PC-9 (cell line): Measurements from ENCODE around the gene SDHA. TPM values are rescaled to one million over a fixed set of nuclear protein-coding genes. Genes with fewer than 3 reads are reported as not detected.

Experiments used
- BruUV-seq: library from RNA; stranded (reverse); fragments of 400-500 nt; replicated peaks from 2 replicates; lab custom pipeline; 2021; lab: Mats Ljungman, UMichigan
- CTCF ChIA-PET: fragments of 300-600 bp; sonication (Branson Sonifier 250); formaldehyde crosslinking; loops from one replicate; lab custom pipeline; 2022; ENCODE audit warnings: antibody characterized with exemption; lab: Charles Lee
- POLR2A ChIA-PET: fragments of 300-600 bp; sonication (Branson Sonifier 250); formaldehyde crosslinking; loops from one replicate; lab custom pipeline; 2022; ENCODE audit warnings: antibody characterized with exemption; ENCODE audit not compliant: unreplicated experiment; lab: Charles Lee
- DNase-seq, 2 experiments: peaks; one replicate each; pipeline versions ENCODE4 v3.0.0 to v3.0.0-alpha.2; 2015 to 2022; ENCODE audit warnings: mixed read lengths in 1 of 2
- H2AFZ ChIP-seq: fragments of 200-600 bp; sonication (generic); 2 replicates; pipeline ENCODE4 v1.8.1; 2017; ENCODE audit warnings: antibody characterized with exemption
- H3F3A ChIP-seq: fragments of 200-600 bp; sonication (generic); 2 replicates; pipeline ENCODE4 v1.8.1; 2017; ENCODE audit warnings: antibody characterized with exemption, mild to moderate bottlenecking, low read depth; ENCODE audit not compliant: insufficient read depth
- H3K27ac ChIP-seq: fragments of 200-600 bp; sonication (generic); 2 replicates; pipeline ENCODE4 v1.6.1; 2016; ENCODE audit warnings: mixed run types
- H3K27me3 ChIP-seq: fragments of 200-600 bp; sonication (generic); 2 replicates; pipeline ENCODE4 v1.6.1; 2016; ENCODE audit warnings: low read depth, mixed run types; ENCODE audit not compliant: insufficient read depth
- H3K36me3 ChIP-seq: fragments of 200-600 bp; sonication (generic); 2 replicates; pipeline ENCODE4 v1.6.1; 2016; ENCODE audit warnings: low read depth, mixed run types
- H3K4me1 ChIP-seq: fragments of 200-600 bp; sonication (generic); replicated peaks from 2 replicates; pipeline ENCODE4 v1.6.1; 2016; ENCODE audit warnings: mixed run types; ENCODE audit not compliant: insufficient read depth
- H3K4me2 ChIP-seq: fragments of 200-600 bp; sonication (generic); 2 replicates; pipeline ENCODE4 v1.6.1; 2017; ENCODE audit warnings: mixed run types
- H3K4me3 ChIP-seq: fragments of 200-600 bp; sonication (generic); 2 replicates; pipeline ENCODE4 v1.6.1; 2016; ENCODE audit warnings: mixed run types
- H3K79me2 ChIP-seq: fragments of 200-600 bp; sonication (generic); 2 replicates; pipeline ENCODE4 v1.6.1; 2017; ENCODE audit warnings: low read depth, mixed run types
- H3K9me2 ChIP-seq: fragments of 200-600 bp; sonication (generic); 2 replicates; pipeline ENCODE4 v1.8.1; 2017; ENCODE audit warnings: mild to moderate bottlenecking; ENCODE audit not compliant: insufficient read depth
- H3K9me3 ChIP-seq: fragments of 200-600 bp; sonication (generic); 2 replicates; pipeline ENCODE4 v1.8.1; 2016; ENCODE audit warnings: low read depth; ENCODE audit not compliant: insufficient read depth
- H4K20me1 ChIP-seq: fragments of 200-600 bp; sonication (generic); 2 replicates; pipeline ENCODE4 v1.8.1; 2017; ENCODE audit not compliant: insufficient read depth
- EZH2 ChIP-seq: fragments of 200-600 bp; sonication (generic); IDR thresholded peaks from 2 replicates; pipeline ENCODE4 v1.8.0; 2017; ENCODE audit warnings: antibody characterized with exemption, low read depth
- intact Hi-C: fragments of 100-400 bp; cut with micrococcal nuclease; formaldehyde crosslinking; loops from one replicate; pipeline ENCODE4 v1.10.0; 2022; ENCODE audit not compliant: unreplicated experiment
- total RNA-seq: library from RNA; stranded (reverse); gene quantifications from 2 replicates; pipeline ENCODE4 v1.2.3, GENCODE V29; 2021
- TF ChIP-seq, protein P1 (sequence below): fragments of 200-600 bp; sonication (generic); conservative IDR thresholded peaks from 2 replicates; pipeline ENCODE4 v1.6.1; 2017; ENCODE audit warnings: mixed run types, antibody characterized with exemption, mild to moderate bottlenecking, moderate library complexity

SDHA gene
- total RNA-seq, 1 experiment from 2014 or later, result 347 TPM

DNA sequence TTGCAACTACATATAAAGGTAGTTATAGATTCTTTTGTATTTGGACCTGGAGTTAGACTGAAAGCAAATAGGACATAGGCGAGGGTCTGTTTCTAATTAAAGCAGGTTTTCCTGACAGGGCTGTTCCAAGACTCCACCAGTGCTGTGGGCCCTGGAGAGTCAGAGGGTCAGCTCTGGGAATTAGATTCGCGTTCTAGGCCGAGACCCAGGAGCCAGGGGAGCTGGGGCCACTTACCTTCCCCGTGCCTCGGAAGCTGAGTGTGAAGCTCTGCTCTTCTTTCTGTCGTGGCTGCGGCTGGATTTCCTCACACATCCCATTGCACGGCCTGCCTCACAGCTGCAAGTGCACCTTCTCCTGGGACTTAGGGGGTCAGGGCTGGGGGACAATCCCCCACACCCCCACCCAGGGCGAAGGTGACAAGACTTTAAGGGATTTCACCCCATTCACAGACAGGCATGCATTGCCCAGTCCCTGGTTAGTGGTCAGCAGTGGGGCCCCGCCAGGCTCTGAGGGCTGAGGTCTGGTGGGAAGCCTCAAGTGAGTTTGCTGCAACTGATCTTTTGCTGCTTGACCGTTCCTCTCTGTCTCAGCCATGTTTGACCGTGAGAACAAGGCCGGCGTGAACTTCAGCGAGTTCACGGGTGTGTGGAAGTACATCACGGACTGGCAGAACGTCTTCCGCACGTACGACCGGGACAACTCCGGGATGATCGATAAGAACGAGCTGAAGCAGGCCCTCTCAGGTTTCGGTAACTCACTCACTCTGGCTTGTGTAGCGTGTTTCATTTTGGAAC lies 88.1 kb downstream of the SDHA start:
- Histone ChIP-seq H3F3A (no peaks in the 10 kb centered on the region; the same call in 1 of the 2 replicates), H3K9me2 (no peaks in the 10 kb centered on the region), H3K4me1 (no peaks in the 10 kb centered on the region; the same call in 1 of the 2 replicates), H3K36me3 (peaks cover 6% of the 10 kb centered on the region; the same call in 1 of the 2 replicates), H3K79me2 (peaks cover 29% of the 10 kb centered on the region), H3K9me3 (no peaks in the 10 kb centered on the region), H3K27me3 (no peaks in the 10 kb centered on the region), H3K4me2 (no peak overlapping the region), H3K27ac (no peak overlapping the region), H4K20me1 (peaks cover 82% of the 10 kb centered on the region), H3K4me3 (no peak overlapping the region), H2AFZ (no peak overlapping the region)
- CTCF ChIA-PET, result no interaction called here
- intact Hi-C loops, result no loop called here
- TF ChIP-seq, protein P1, sequence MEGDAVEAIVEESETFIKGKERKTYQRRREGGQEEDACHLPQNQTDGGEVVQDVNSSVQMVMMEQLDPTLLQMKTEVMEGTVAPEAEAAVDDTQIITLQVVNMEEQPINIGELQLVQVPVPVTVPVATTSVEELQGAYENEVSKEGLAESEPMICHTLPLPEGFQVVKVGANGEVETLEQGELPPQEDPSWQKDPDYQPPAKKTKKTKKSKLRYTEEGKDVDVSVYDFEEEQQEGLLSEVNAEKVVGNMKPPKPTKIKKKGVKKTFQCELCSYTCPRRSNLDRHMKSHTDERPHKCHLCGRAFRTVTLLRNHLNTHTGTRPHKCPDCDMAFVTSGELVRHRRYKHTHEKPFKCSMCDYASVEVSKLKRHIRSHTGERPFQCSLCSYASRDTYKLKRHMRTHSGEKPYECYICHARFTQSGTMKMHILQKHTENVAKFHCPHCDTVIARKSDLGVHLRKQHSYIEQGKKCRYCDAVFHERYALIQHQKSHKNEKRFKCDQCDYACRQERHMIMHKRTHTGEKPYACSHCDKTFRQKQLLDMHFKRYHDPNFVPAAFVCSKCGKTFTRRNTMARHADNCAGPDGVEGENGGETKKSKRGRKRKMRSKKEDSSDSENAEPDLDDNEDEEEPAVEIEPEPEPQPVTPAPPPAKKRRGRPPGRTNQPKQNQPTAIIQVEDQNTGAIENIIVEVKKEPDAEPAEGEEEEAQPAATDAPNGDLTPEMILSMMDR, result no peak
- TF ChIP-seq EZH2, result no peak
- no peak for DNase-seq
- POLR2A ChIA-PET, result no interaction called here
- no TSS peak for BruUV-seq

Other genes starting within 250 kb of the SDHA start
- not detected in 2 replicates for gene PLEKHG4B, start 126.2 kb upstream of the SDHA start, total RNA-seq
- gene LRRC14B, start 26.8 kb upstream of the SDHA start, total RNA-seq, result not detected in 2 replicates
- gene CCDC127, start 167 bp upstream of the SDHA start, total RNA-seq, result 24.1 and 31.1 TPM in 2 replicates
- gene PDCD6, start 53.3 kb downstream of the SDHA start, total RNA-seq, result 314 and 334 TPM in 2 replicates
- 7.2 and 13.6 TPM in 2 replicates for gene AHRR, start 103.4 kb downstream of the SDHA start, total RNA-seq
- 155 and 188 TPM in 2 replicates for gene EXOC3, start 224.9 kb downstream of the SDHA start, total RNA-seq